Testis (tissue), 2 donors: ENCODE measurements around the gene PIGW.

Experiments
- CTCF ChIP-seq, 3 experiments: fragments of 450-650 bp in 2 of 3; fragments of 200-600 bp in 1 of 3; sonication (generic) in 1 of 3; IDR thresholded peaks; one replicate each; pipeline ENCODE4 v1.5.1; 2016 to 2019; ENCODE audit warnings: antibody characterized with exemption in 3 of 3, mild to moderate bottlenecking in 2 of 3, moderate library complexity in 1 of 3
- POLR2A ChIP-seq: fragments of 450-650 bp; IDR thresholded peaks from one replicate; pipeline ENCODE4 v1.6.1; 2017; ENCODE audit warnings: antibody characterized with exemption, mild to moderate bottlenecking, moderate library complexity

- TF ChIP-seq CTCF (IDR thresholded peaks at IDR 0.05): no peak
- no peak for TF ChIP-seq POLR2A
Measured at GRCh38 chr17:36514856-36515255, 19.9 kb upstream of the PIGW start.
